Trophoblast cell (in vitro differentiated cells and primary cell): ENCODE results near the gene RTN1.

Experiments used
- DNase-seq, 2 donors: peaks; one replicate each; pipeline ENCODE4 v3.0.0-alpha.2; 2016
- H2AFZ ChIP-seq: 2 replicates; pipeline ENCODE4 v1.6.1; 2013; ENCODE audit warnings: low read length, moderate library complexity, mild to moderate bottlenecking; ENCODE audit not compliant: insufficient read depth, poor library complexity
- H2AK5ac ChIP-seq: 2 replicates; pipeline ENCODE4 v1.6.1; 2013; ENCODE audit warnings: mild to moderate bottlenecking, low read length
- H2BK120ac ChIP-seq: 2 replicates; pipeline ENCODE4 v1.6.1; 2013; ENCODE audit warnings: low read length, mild to moderate bottlenecking, moderate library complexity; ENCODE audit not compliant: insufficient read depth, poor library complexity
- H2BK12ac ChIP-seq: 2 replicates; pipeline ENCODE4 v1.6.1; 2013; ENCODE audit warnings: mild to moderate bottlenecking, low read length, moderate library complexity
- H2BK5ac ChIP-seq: 2 replicates; pipeline ENCODE4 v1.6.1; 2013; ENCODE audit warnings: low read length, low read depth, moderate library complexity, mild to moderate bottlenecking; ENCODE audit not compliant: poor library complexity
- H3K14ac ChIP-seq: 2 replicates; pipeline ENCODE4 v1.6.1; 2013; ENCODE audit warnings: mild to moderate bottlenecking, low read length
- H3K18ac ChIP-seq: 2 replicates; pipeline ENCODE4 v1.6.1; 2013; ENCODE audit warnings: mild to moderate bottlenecking, low read length
- H3K23ac ChIP-seq: 2 replicates; pipeline ENCODE4 v1.6.1; 2013; ENCODE audit warnings: low read length
- H3K27ac ChIP-seq: 2 replicates; pipeline ENCODE4 v1.5.1; 2013; ENCODE audit warnings: low read depth, mild to moderate bottlenecking, inconsistent platforms, low read length, moderate library complexity
- H3K27me3 ChIP-seq: 2 replicates; pipeline ENCODE4 v1.6.1; 2013; ENCODE audit warnings: inconsistent platforms, mild to moderate bottlenecking, low read length, moderate library complexity; ENCODE audit not compliant: insufficient read depth
- H3K36me3 ChIP-seq, 2 experiments: 1 replicate in 1 of 2; 2 replicates in 1 of 2; pipeline ENCODE4 v1.6.1; 2013; ENCODE audit warnings: low read length in 2 of 2, mild to moderate bottlenecking in 2 of 2, moderate library complexity in 1 of 2; ENCODE audit not compliant: insufficient read depth in 2 of 2, control insufficient read depth in 1 of 2
- H3K4ac ChIP-seq: 2 replicates; pipeline ENCODE4 v1.6.1; 2013; ENCODE audit warnings: low read depth, mild to moderate bottlenecking, low read length, moderate library complexity
- H3K4me1 ChIP-seq, 2 experiments: 1 replicate in 1 of 2; 2 replicates in 1 of 2; pipeline ENCODE4 v1.6.1; 2013; ENCODE audit warnings: low read length in 2 of 2, mild to moderate bottlenecking in 2 of 2, moderate library complexity in 1 of 2; ENCODE audit not compliant: insufficient read depth in 2 of 2, control insufficient read depth in 1 of 2
- H3K4me2 ChIP-seq: 2 replicates; pipeline ENCODE4 v1.6.1; 2013; ENCODE audit warnings: inconsistent platforms, mild to moderate bottlenecking, low read length, moderate library complexity
- H3K4me3 ChIP-seq: 2 replicates; pipeline ENCODE4 v1.5.1; 2013; ENCODE audit warnings: mild to moderate bottlenecking, low read depth, low read length, inconsistent platforms
- H3K79me1 ChIP-seq: one replicate; pipeline ENCODE4 v1.6.1; 2013; ENCODE audit warnings: low read length
- H3K79me2 ChIP-seq: 2 replicates; pipeline ENCODE4 v1.6.1; 2013; ENCODE audit warnings: low read length, mild to moderate bottlenecking; ENCODE audit not compliant: control insufficient read depth, insufficient read depth, poor library complexity
- H3K9ac ChIP-seq: 2 replicates; pipeline ENCODE4 v1.6.1; 2013; ENCODE audit warnings: mild to moderate bottlenecking, low read length
- H3K9me3 ChIP-seq: 2 replicates; pipeline ENCODE4 v1.6.1; 2013; ENCODE audit warnings: low read depth, mild to moderate bottlenecking, control low read depth, inconsistent platforms, low read length; ENCODE audit not compliant: insufficient read depth
- H4K12ac ChIP-seq: 2 replicates; pipeline ENCODE4 v1.6.1; 2013; ENCODE audit warnings: low read depth, mild to moderate bottlenecking, low read length, moderate library complexity
- H4K8ac ChIP-seq: 2 replicates; pipeline ENCODE4 v1.6.1; 2013; ENCODE audit warnings: low read depth, mild to moderate bottlenecking, low read length, moderate library complexity
- H4K91ac ChIP-seq: one replicate; pipeline ENCODE4 v1.6.1; 2013; ENCODE audit warnings: low read depth, mild to moderate bottlenecking, low read length, moderate library complexity
- WGBS: extraction: QIAGEN DNeasy Blood & Tissue Kit; methylation state at CpG from one replicate; pipeline ENCODE4 v1.1.7; 2013; ENCODE audit warnings: missing lambda C conversion rate; ENCODE audit not compliant: insufficient read length, insufficient coverage; ENCODE audit errors: extremely low coverage; 5-methylcytosine and 5-hydroxymethylcytosine counted together

The RTN1 gene

GRCh38 chr14:59739794-59740193 lies 130.8 kb downstream of the RTN1 start:
- no peak for DNase-seq
- H4K8ac ChIP-seq: no peak overlapping the region
- no peak overlapping the region for H2BK5ac ChIP-seq
- H3K36me3 ChIP-seq: no peaks in the 10 kb centered on the region
- H3K4me2 ChIP-seq: no peak overlapping the region
- no peak overlapping the region for H2AFZ ChIP-seq
- no peak overlapping the region for H4K91ac ChIP-seq
- H3K14ac ChIP-seq: no peak overlapping the region
- no peaks in the 10 kb centered on the region for H3K9me3 ChIP-seq
- H3K27me3 ChIP-seq: no peaks in the 10 kb centered on the region
- H3K23ac ChIP-seq: no peak overlapping the region
- no peaks in the 10 kb centered on the region for H3K4me1 ChIP-seq
- no peak overlapping the region for H3K18ac ChIP-seq
- no peak overlapping the region for H3K4ac ChIP-seq
- H2AK5ac ChIP-seq: no peak overlapping the region
- WGBS: no CpG with 5 or more reads among the region's 3 CpGs
- no peak overlapping the region for H3K4me3 ChIP-seq
- no peaks in the 10 kb centered on the region for H3K79me2 ChIP-seq
- no peak overlapping the region for H2BK120ac ChIP-seq
- no peak overlapping the region for H4K12ac ChIP-seq
- H3K27ac ChIP-seq: no peak overlapping the region
- H3K9ac ChIP-seq: no peak overlapping the region
- H3K79me1 ChIP-seq: no peaks in the 10 kb centered on the region
- H2BK12ac ChIP-seq: no peak overlapping the region

- Histone ChIP-seq H2BK120ac (no peak overlapping the region), H2AFZ (no peak overlapping the region), H3K79me2 (no peaks in the 10 kb centered on the region), H3K14ac (no peak overlapping the region), H3K27me3 (no peaks in the 10 kb centered on the region), H3K23ac (no peak overlapping the region), H3K4ac (no peak overlapping the region), H2BK12ac (no peak overlapping the region), H3K27ac (no peak overlapping the region), H3K9ac (no peak overlapping the region), H2AK5ac (no peak overlapping the region), H4K12ac (no peak overlapping the region), H3K18ac (no peak overlapping the region), H3K9me3 (peaks cover 1% of the 10 kb centered on the region), H3K4me3 (no peak overlapping the region), H3K79me1 (no peaks in the 10 kb centered on the region), H4K91ac (no peak overlapping the region), H4K8ac (no peak overlapping the region), H2BK5ac (no peak overlapping the region), H3K36me3 (no peaks in the 10 kb centered on the region), H3K4me1 (no peaks in the 10 kb centered on the region), H3K4me2 (no peak overlapping the region)
- DNase-seq: no peak
- WGBS: no CpG with 5 or more reads among the region's 3 CpGs
Measured at GRCh38 chr14:59728304-59728703, 142.3 kb downstream of the RTN1 start.

- Histone ChIP-seq H4K12ac (no peak overlapping the region), H2BK120ac (no peak overlapping the region), H3K4me1 (no peaks in the 10 kb centered on the region), H4K8ac (no peak overlapping the region), H2AK5ac (no peak overlapping the region), H3K23ac (no peak overlapping the region), H2BK12ac (no peak overlapping the region), H3K27me3 (no peaks in the 10 kb centered on the region), H3K79me2 (no peaks in the 10 kb centered on the region), H3K4me3 (no peak overlapping the region), H3K9ac (no peak overlapping the region), H3K36me3 (no peaks in the 10 kb centered on the region), H2AFZ (no peak overlapping the region), H4K91ac (no peak overlapping the region), H3K27ac (no peak overlapping the region), H2BK5ac (no peak overlapping the region), H3K4ac (no peak overlapping the region), H3K18ac (no peak overlapping the region), H3K4me2 (no peak overlapping the region), H3K79me1 (no peaks in the 10 kb centered on the region), H3K14ac (no peak overlapping the region), H3K9me3 (peaks cover 1% of the 10 kb centered on the region)
- no CpG with 5 or more reads among the region's 53 CpGs for WGBS
- no peak for DNase-seq
Measured at GRCh38 chr14:59727073-59727661, 143.4 kb downstream of the RTN1 start.

- H3K18ac ChIP-seq: no peak overlapping the region
- no peaks in the 10 kb centered on the region for H3K9me3 ChIP-seq
- no peak overlapping the region for H3K27ac ChIP-seq
- no peak overlapping the region for H2AK5ac ChIP-seq
- H3K4me2 ChIP-seq: no peak overlapping the region
- no peak overlapping the region for H3K23ac ChIP-seq
- no peak overlapping the region for H3K14ac ChIP-seq
- no peak overlapping the region for H4K91ac ChIP-seq
- no peak overlapping the region for H3K4me3 ChIP-seq
- H3K79me1 ChIP-seq: no peaks in the 10 kb centered on the region
- H2AFZ ChIP-seq: no peak overlapping the region
- no peaks in the 10 kb centered on the region for H3K4me1 ChIP-seq
- no peaks in the 10 kb centered on the region for H3K27me3 ChIP-seq
- no peak for DNase-seq
- no peaks in the 10 kb centered on the region for H3K79me2 ChIP-seq
- H3K9ac ChIP-seq: no peak overlapping the region
- H2BK12ac ChIP-seq: no peak overlapping the region
- no peak overlapping the region for H2BK120ac ChIP-seq
- H3K36me3 ChIP-seq: no peaks in the 10 kb centered on the region
- H4K8ac ChIP-seq: no peak overlapping the region
- no CpG with 5 or more reads among the region's 2 CpGs for WGBS
- H3K4ac ChIP-seq: no peak overlapping the region
- H4K12ac ChIP-seq: no peak overlapping the region
- no peak overlapping the region for H2BK5ac ChIP-seq
Measured at GRCh38 chr14:59711080-59711479, 159.5 kb downstream of the RTN1 start.
